ENCODE results near the gene COL25A1.

The COL25A1 gene

DNA sequence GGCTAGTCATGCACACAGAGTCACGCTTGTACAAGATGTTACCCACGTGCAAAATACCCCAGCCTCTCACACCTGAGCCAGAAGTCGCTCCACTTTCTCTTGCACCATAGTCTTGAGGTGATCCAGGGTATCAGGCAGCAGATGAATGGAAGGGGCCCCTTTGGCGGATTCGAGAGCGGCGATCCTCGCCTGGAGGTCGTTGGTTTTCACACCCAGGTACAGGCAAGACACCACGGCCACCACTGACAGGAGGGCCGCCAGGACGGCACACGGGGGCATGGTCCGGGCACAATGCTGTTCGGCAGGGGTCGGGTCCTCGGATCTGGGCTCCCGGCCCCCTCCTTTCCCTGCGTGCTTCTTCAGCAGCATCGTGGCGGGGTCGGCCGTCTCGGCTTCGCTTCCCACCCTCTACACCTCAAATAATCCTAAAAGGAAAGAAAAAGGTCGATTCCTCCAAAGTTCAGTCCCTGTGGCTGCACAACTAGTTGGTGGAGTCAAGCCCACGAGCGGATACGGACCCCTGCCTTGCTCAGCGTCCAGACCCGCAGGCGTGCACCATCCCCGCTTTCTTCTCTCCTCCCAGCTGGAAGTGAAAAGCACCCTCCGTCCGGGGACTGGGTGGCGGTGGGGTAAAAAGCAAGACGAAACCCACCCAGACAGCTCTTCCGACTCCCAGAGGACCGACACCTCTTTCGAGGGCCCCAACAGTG is 652 bp downstream of the COL25A1 start:
- H3K27ac ChIP-seq = no peak overlapping the region
- no peak for TF ChIP-seq ZFX (IDR thresholded peaks at IDR 0.05)
- TF ChIP-seq, protein P1, sequence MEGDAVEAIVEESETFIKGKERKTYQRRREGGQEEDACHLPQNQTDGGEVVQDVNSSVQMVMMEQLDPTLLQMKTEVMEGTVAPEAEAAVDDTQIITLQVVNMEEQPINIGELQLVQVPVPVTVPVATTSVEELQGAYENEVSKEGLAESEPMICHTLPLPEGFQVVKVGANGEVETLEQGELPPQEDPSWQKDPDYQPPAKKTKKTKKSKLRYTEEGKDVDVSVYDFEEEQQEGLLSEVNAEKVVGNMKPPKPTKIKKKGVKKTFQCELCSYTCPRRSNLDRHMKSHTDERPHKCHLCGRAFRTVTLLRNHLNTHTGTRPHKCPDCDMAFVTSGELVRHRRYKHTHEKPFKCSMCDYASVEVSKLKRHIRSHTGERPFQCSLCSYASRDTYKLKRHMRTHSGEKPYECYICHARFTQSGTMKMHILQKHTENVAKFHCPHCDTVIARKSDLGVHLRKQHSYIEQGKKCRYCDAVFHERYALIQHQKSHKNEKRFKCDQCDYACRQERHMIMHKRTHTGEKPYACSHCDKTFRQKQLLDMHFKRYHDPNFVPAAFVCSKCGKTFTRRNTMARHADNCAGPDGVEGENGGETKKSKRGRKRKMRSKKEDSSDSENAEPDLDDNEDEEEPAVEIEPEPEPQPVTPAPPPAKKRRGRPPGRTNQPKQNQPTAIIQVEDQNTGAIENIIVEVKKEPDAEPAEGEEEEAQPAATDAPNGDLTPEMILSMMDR (conservative IDR thresholded peaks at IDR 0.05) = no peak

DNA sequence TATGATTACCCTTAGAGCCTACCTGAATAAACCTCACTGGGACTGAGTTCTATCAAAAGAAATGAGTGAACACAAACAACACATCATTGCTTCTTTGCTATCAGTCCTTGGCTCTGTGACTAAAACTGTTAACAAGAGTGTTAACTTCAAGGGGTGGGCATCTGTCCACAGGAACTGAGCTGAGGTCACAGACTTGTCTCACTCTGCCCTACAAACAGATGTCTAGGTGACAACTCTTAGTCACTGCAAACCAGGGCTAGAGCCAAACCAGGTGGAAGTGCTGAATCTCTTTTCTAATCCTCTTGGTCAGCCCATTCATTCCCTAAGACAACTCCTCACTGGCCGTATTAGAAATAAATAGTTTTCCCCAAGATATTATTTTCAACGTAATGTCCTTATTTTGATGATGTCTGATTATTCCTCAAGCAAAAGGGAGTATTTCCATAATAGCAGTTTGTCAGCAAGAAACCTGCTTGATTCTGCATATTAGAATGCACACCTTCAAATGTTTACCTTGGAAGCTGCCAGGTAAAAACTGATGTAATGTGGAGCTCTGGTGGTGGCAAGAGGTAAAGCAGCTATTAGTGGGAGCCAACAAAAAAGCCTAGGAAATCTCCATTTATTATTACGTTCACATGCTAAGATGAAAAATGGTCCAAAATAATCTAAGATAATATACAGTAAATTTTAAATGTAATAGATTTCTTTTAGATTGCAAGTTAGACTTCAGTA is 4.0 kb downstream of the COL25A1 start:
- no peak overlapping the region for H3K27ac ChIP-seq
- TF ChIP-seq, protein P1 (conservative IDR thresholded peaks at IDR 0.05) = peak; percentile 77
- TF ChIP-seq ZFX (IDR thresholded peaks at IDR 0.05) = no peak

DNA sequence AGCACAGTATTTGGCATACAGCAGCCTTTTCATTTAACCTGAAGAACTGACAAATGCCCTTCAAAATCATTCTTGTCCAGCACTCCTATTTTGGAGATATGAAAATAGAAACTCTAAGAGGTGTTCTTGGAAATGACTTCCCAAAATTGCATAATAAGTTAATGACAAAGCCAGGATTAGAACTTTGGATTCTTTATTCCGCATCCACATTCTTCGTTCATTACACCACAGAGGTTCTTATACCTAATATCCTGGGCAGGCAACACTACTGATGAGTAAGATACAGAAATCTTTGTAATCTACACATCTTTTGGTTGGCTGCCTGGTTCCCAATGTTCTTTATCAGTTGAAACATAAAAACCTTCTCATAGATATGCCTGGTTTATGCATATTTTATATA is 5.9 kb downstream of the COL25A1 start:
- TF ChIP-seq, protein P1 (conservative IDR thresholded peaks at IDR 0.05) = no peak
- no peak for TF ChIP-seq ZFX (IDR thresholded peaks at IDR 0.05)
- H3K27ac ChIP-seq = no peak overlapping the region

DNA sequence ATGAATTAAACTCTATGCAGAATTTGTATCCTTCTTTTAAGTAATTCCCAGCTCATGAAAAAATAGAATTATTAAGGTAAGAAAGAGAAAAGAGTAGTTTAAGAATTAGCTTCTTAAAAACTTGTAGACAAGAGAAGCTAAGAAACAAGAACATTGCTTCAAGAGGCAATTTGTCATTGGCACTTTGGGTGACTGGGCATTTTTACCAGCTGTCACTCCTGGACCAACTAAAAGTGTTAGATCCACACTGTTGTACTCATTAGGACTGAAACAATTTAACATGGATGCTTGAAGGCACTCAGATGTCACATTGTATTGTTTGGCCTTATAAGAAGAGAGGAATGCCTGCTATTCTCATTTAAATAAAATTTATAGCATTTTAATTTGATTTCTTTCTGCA is 7.4 kb downstream of the COL25A1 start:
- TF ChIP-seq, protein P1 (conservative IDR thresholded peaks at IDR 0.05) = no peak
- no peak for TF ChIP-seq ZFX (IDR thresholded peaks at IDR 0.05)
- no peak overlapping the region for H3K27ac ChIP-seq

DNA sequence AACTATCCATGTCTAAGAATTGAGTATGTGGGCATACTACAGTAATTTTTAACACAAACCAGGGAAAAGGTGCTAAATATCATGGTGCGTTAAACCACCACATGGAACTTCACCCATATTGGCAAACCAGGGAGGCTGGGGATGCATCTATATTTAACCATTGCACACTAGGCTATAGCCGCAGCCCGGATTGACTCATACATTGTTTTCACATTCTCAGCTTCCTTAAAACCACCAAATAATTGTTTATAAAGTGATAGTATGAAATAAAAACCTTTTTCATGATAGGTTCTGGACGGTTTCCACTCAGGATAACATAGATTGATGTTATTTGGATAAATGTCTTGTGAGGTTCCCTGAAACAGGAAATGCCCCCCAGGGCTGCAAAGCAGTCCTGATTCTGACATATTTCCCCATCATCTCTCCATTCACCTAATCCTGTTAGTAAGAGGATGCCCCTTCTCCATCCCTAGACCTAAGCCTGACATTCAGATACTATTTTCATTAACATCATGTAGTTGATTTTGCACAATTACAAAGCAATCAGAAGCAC is 7.9 kb downstream of the COL25A1 start:
- TF ChIP-seq, protein P1 (conservative IDR thresholded peaks at IDR 0.05) = no peak
- no peak for TF ChIP-seq ZFX (IDR thresholded peaks at IDR 0.05)
- H3K27ac ChIP-seq = no peak overlapping the region

DNA sequence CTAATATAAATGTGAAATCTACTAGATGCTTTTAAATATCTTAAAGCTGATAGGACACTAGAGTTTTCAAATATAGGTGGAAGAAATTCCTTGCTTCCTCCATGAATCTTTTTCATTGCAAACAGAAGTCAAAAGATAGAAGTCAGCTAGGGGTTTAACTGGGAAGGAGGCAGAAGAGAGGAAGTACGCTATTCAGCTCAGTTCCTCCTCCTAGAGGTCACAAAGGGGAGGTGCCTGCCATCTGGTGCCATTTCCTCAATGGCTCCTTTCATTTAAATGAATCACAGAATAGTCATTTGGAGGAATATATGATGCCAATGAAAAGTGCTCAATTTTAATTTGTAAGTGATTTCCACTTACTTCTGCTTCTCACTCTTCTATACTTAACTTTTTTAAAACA is 8.5 kb downstream of the COL25A1 start:
- H3K27ac ChIP-seq = no peak overlapping the region
- TF ChIP-seq, protein P1 (conservative IDR thresholded peaks at IDR 0.05) = peak; percentile 75
- no peak for TF ChIP-seq ZFX (IDR thresholded peaks at IDR 0.05)

DNA sequence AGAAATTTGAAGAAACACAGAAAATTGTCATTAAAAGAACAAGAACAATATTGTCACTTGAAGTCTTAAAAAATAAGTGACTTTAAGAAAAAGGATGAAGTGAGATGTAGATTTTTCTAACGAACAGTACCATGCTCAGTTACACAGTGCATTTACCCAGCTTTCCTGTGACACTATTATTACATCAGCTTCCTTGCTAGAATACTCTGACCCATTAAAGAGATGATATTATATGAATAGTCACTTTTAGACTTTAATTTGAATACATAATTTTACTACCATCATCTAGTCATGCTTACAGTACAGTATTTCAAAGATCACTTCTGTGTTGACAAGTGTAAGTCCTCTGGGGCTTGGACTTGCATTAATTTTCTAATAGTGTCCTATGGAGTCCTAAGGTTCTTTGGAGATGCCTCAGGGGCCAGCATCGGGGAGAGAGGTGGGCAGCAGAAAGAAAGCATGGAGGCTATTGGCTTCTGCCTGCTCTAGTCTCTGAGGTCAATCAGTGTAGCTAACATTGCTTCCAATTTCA is 10.7 kb downstream of the COL25A1 start:
- TF ChIP-seq, protein P1 (conservative IDR thresholded peaks at IDR 0.05) = no peak
- no peak for TF ChIP-seq ZFX (IDR thresholded peaks at IDR 0.05)
- no peak overlapping the region for H3K27ac ChIP-seq
